IgD-negative memory B cell (primary cell): ENCODE measurements around the gene RAB36. TPM values are rescaled to one million over a fixed set of nuclear protein-coding genes. Genes with fewer than 3 reads are reported as not detected.
A peak's percentile ranks its signal among the peaks of the same experiment; 100 is the strongest.

Experiments
- H3K27ac Mint-ChIP-seq, 3 donors: one replicate each; pipeline ENCODE4 v1.8.0; 2020 to 2022; ENCODE audit warnings: mild to moderate bottlenecking in 3 of 3, mixed read lengths in 3 of 3, moderate library complexity in 1 of 3
- H3K27me3 Mint-ChIP-seq: one replicate; pipeline ENCODE4 v1.8.0; 2021; ENCODE audit warnings: mixed read lengths
- H3K36me3 Mint-ChIP-seq: one replicate; pipeline ENCODE4 v1.8.0; 2020; ENCODE audit warnings: mild to moderate bottlenecking, mixed read lengths
- H3K4me1 Mint-ChIP-seq, 3 donors: one replicate each; pipeline ENCODE4 v1.8.0; 2020 to 2022; ENCODE audit warnings: mixed read lengths in 3 of 3, mild to moderate bottlenecking in 1 of 3
- H3K4me3 Mint-ChIP-seq, 4 donors: one replicate each; pipeline ENCODE4 v1.8.0; 2020 to 2022; ENCODE audit warnings: mild to moderate bottlenecking in 4 of 4, mixed read lengths in 4 of 4, moderate library complexity in 3 of 4
- H3K9me3 Mint-ChIP-seq, 3 donors: one replicate each; pipeline ENCODE4 v1.8.0; 2020 to 2021; ENCODE audit warnings: mixed read lengths in 3 of 3, mild to moderate bottlenecking in 1 of 3
- polyA plus RNA-seq: library from polyadenylated mRNA; unstranded; fragments of 300-500 nt; fragmentation: Illumina TruSeq; gene quantifications from one replicate; pipeline ENCODE4 v1.2.3, GENCODE V29; 2021

The RAB36 gene
- polyA plus RNA-seq, 1 donor from 2014 or later, result 1.8 TPM

DNA sequence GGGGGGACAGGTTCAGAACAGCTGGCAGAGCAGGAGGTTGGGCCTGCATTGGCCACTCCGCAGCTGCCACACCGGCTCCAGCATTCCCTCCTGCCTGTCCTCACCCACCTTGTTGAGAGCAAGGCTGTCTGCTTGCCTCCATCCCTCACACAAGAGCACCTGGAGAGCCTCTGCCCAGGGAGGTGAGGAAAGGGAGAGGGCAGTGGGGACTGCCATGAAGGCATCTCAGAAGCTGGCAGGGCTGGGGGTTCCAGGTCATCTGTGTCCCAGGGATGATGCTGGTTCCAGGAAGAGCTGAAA is 30.6 kb upstream of the RAB36 start:
- Mint-ChIP-seq H3K27me3 (no peaks in the 10 kb centered on the region), H3K27ac (no peak overlapping the region), H3K4me3 (no peak overlapping the region), H3K4me1 (peaks cover 2 to 6% (median 5%) of the 10 kb centered on the region in 3 donors), H3K36me3 (no peaks in the 10 kb centered on the region), H3K9me3 (no peaks in the 10 kb centered on the region)

DNA sequence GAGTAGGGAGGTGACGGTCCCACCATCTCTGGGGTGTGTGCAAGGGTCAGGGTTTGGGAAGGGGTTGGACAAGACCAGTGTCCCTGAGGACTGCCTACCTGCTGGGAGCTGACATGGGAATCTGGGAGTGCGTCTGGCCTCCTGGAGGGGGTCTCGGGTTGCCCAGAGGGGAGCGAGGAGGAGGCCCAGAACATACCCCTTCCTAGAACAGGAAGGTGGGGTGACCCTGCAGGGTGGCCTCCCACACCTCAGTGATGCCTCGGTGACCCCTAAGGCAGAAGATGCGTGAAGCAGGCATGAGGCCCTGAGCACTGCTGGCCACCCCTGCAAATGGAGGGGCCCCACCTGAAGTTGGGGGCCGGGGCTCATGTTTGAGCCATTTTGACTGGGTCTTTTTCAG is 29.9 kb upstream of the RAB36 start:
- peaks cover 6 to 9% (median 8%) of the 10 kb centered on the region in 3 donors for H3K4me1 Mint-ChIP-seq
- H3K27ac Mint-ChIP-seq, result no peak overlapping the region
- no peaks in the 10 kb centered on the region for H3K27me3 Mint-ChIP-seq
- H3K9me3 Mint-ChIP-seq, result no peaks in the 10 kb centered on the region
- no peaks in the 10 kb centered on the region for H3K36me3 Mint-ChIP-seq
- H3K4me3 Mint-ChIP-seq, result no peak overlapping the region

DNA sequence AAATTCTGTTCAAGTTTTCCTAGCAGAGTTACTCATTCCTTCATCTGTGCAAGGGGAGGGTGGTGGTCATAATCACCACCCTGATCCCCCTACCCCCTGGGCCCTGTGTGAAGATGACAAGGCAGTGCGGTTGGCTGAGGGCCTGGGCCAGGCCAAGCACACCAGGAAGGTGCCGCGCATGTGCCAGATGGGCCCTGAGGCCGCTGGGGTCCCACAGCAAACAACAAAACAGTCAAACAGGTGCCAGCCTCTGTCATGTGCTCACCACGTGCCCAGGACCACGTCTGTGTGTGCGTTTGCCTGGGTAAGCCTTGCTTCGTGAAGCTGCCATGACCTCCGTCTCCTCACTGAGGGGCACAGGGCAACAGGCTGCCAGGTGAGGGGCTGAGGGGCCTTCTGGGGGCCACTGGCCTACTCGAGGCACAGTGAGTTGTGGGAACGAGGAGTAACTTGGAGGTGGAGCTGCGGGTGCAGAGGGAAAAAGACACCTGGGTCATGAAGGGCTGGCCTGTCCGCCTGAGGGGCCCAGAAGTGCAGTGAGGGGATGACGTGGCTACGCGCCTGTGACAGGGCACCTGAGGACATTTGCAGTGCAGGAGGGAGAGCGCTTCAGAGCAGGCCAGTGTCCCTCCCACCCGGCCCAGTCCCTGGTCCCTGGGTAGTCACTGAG is 29.3 kb upstream of the RAB36 start:
- Mint-ChIP-seq H3K4me1 (peaks cover 6 to 9% (median 8%) of the 10 kb centered on the region in 3 donors), H3K27ac (no peak overlapping the region), H3K36me3 (no peaks in the 10 kb centered on the region), H3K9me3 (no peaks in the 10 kb centered on the region), H3K27me3 (no peaks in the 10 kb centered on the region), H3K4me3 (no peak overlapping the region)

DNA sequence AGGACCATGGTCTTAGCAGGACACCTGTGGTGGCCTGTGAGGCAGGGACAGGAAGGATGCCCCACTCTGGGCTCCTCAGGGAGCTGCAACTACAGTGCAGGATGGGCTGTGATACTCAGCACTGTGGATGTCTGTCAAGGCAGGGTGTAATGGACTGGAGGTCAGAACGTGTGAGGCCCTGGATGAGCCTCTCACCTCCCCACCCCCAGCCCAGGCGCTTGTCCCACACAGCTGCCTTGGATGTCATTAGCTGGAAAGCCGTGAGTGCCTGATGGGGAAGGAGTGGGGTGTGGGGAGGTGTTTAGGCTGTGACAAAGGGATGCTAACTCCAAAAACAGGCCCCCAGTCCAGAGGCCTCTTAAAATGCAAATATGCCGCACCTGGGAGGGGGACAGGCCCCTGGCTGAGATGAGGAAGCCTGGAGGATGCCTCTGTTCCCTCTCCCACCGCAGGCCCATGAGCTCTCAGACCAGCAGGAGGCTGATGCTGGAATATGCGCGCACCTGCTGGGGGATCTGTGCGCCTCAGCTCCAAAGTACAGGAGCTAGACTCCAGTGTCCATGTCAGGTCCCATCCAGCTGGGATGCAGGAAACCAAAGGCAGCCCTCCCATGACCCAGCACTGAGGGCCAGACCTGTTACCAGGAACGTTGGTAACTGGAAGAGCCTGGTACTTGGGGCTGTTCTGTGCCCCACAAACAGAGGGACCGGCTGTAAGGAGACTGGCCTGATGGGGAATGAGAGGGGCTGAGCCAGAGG is 28.6 kb upstream of the RAB36 start:
- Mint-ChIP-seq H3K4me3 (no peak overlapping the region), H3K4me1 (peaks cover 6 to 9% (median 8%) of the 10 kb centered on the region in 3 donors), H3K27me3 (no peaks in the 10 kb centered on the region), H3K36me3 (no peaks in the 10 kb centered on the region), H3K9me3 (no peaks in the 10 kb centered on the region), H3K27ac (no peak overlapping the region)

DNA sequence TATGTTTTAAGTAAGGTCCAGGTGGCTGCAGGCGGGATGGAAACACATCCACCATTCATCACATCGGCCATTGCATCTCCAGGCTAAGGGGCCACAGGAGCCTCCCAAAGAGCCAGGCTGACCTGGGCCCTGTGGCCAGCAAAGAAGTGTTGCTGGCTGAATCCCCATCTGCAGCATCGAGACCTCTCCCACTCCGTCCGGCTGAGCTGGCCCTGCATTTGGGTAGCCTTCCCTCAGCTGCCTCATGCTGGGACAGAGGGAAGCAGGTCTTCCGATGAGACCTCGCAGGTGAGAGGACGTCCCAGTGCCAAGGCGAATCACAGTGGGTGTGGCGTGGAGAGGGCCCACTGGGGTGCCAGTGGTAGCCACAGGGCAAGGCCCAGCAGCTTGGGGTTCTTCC is 28.0 kb upstream of the RAB36 start:
- Mint-ChIP-seq H3K9me3 (no peaks in the 10 kb centered on the region), H3K27ac (no peak overlapping the region), H3K4me3 (no peak overlapping the region), H3K4me1 (peaks cover 6 to 9% (median 8%) of the 10 kb centered on the region in 3 donors), H3K27me3 (no peaks in the 10 kb centered on the region), H3K36me3 (no peaks in the 10 kb centered on the region)

DNA sequence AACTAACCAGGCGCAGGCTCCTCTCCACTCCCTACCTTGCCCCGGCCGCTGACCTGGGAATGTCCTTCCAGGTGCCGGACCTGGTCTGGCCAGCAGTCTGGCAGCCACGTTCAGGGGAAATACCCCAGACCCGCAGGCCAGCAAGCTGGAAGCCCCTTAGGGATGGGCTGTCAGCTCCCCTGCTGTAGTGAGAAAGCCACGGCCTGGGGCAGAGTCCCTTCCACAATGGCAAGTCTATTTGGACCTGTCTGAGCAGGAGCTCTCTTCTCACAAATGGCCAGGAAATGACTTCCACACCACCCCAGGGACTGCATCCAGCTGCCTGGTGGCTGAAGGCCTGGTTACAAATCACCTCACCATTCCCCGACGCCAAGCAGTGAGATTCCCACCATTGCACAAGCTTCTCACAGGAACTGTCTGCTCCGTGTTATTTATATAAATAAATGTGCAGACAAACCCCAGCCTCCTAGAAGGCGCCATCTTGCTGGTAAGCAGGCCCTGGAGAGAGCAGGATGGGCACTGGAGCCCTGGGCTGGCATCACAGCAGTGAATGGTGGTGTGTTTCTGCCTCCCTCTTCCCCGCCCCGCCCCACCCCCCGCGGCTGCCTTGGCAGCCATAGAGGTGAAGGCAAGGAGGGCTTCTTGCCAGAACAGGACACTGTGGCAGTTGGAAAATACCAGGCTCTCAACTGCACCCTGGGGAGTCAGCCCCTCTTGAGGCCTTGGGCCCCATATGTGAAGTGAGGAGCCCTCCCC is 27.2 kb upstream of the RAB36 start:
- Mint-ChIP-seq H3K36me3 (no peaks in the 10 kb centered on the region), H3K4me3 (no peak overlapping the region), H3K4me1 (peaks cover 6 to 9% (median 8%) of the 10 kb centered on the region in 3 donors), H3K27me3 (no peaks in the 10 kb centered on the region), H3K27ac (no peak overlapping the region), H3K9me3 (no peaks in the 10 kb centered on the region)

DNA sequence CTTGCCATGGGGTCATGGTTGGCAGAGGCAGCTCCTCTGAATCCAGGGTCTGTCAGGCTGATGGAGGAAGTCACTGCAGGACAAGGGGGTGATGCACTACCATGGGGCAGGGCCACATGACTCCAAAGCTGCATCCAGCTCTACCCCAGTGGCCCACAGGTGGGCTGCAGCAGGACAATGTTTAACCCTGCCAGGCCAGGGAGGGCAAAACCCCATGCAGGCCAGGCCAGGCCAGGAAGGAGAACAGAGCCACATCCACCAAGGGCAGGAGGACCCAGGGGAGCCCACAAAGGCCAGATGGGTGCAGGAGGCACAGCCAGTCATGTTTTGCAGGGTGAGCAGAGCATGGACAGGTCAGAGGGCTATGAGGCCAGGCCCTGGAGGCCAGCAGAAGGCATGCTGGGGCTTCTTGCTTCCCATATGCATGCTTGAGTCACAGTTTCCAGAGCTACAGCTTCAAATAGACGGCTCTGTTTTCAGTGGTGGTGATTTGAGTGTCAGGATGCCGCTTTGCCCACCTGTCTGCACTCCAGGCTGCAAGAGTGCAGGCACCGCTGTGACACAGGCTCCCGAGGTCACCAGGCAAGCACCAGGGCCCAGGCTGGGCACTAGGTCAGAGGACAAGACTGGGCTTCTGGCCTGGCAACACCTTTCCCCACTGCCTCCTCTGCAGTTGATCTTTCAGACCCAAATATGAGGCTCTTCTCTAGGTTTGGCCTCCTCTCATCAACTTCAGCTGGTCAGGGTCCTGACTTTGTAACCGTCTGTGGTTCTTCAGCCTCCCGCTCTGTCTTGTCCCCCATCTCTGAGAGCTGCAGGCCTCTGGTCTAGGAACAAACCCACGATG is 26.4 kb upstream of the RAB36 start:
- Mint-ChIP-seq H3K27me3 (no peaks in the 10 kb centered on the region), H3K4me3 (peak overlapping the region in 1 of 4 donors; percentile 46)

DNA sequence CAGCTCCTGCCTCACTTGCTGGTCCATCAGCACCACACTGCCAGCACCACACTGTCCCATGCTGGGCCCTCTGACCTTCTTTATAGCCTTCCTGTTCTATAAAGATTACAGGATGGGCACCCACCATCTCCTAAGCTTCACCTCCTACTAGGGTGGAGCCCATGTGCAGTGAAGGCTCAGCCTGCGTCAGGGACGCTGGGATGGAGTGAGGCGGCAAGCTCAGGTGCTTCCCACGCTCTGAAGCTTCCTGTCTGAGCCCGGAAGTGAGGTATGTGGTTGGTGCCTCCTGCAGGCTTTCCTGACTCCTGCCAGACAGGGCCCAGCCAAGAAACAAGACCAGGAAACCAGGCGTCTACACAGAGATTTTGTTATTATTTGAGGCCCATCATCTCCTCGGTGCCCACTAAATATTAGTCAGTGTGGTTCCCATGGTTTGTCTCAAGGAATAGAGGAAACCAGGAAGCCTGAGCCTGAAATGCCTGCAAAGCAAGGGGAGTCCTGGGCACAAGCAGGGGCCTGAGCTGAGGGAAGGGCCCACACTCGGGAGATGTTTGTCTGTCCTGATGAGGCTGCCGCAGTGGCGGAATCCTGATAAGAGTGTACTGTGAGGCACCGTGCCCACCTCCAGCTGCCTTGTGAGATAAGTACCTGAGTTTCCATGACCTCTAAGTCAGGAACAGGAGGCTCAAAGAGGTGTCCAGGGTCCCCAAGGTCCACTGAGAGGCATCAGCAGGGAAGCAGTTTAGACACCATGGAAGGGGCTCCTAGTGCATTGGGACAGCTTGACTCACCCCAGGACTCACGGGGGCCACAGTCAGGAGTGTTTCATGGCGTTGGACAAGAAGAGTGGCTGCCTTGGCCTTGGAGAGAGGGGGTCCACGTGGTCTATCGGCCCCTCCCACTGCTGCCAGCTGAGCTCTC is 25.5 kb upstream of the RAB36 start:
- Mint-ChIP-seq H3K9me3 (no peaks in the 10 kb centered on the region), H3K4me3 (peak overlapping the region in 3 of 4 donors; percentile 46 to 79 (median 70)), H3K36me3 (no peaks in the 10 kb centered on the region), H3K27ac (peak overlapping the region; percentile 86 to 90 (median 89)), H3K4me1 (peaks cover 6 to 9% (median 8%) of the 10 kb centered on the region in 3 donors), H3K27me3 (no peaks in the 10 kb centered on the region)

More for the DNA sequence above, 26.4 kb upstream of the RAB36 start:
- H3K27ac Mint-ChIP-seq, result peak overlapping the region; percentile 86 to 90 (median 89)
- H3K4me1 Mint-ChIP-seq, result peaks cover 6 to 9% (median 8%) of the 10 kb centered on the region in 3 donors
- H3K36me3 Mint-ChIP-seq, result no peaks in the 10 kb centered on the region
- H3K9me3 Mint-ChIP-seq, result no peaks in the 10 kb centered on the region

DNA sequence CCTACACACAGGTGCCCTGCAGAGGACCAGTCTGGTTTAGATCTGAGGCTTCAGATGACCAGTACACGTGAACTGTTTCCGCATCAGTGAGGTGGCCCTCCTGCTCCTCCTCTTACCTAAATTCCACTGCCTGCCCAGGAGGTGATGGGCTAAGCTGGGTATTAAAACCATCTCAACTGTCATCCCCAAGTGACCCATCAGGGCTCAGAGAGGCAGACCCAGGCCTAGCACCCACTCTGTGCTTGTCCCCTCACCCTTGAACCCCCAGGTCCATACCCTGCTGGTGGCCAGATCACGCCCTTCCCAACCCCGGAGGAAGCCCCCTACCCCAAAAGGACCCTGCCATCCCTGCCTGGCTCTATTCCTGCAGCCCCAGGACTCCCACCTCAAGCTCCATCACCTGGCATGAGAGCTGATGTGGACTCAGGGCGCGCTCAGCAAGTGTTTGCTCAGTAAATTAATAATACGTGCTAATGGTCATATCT is 24.8 kb upstream of the RAB36 start:
- Mint-ChIP-seq H3K4me1 (peaks cover 6 to 9% (median 8%) of the 10 kb centered on the region in 3 donors), H3K9me3 (no peaks in the 10 kb centered on the region), H3K27me3 (no peaks in the 10 kb centered on the region), H3K4me3 (no peak overlapping the region), H3K36me3 (no peaks in the 10 kb centered on the region), H3K27ac (no peak overlapping the region)

DNA sequence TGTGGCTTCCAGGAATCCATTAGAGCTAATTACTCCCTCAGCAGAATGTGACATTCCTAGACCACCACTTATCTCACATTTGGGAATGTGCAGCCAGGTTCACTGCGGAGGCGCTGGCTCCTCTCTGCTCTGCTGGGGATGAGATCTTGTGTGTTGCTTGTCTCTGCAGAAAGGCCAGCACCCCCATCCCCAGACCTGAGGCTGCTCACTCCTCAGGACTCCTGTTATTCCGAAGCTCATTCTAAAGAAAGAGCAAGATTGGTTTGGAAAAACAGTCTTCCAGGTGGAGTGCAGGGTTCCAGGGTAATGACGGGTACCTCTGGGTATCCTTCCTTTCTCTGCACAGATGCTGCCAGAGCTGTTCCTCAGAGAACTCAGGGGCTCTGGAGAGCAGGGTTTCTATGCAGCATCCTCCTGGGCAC is 24.3 kb upstream of the RAB36 start:
- Mint-ChIP-seq H3K4me1 (peaks cover 6 to 9% (median 8%) of the 10 kb centered on the region in 3 donors), H3K27me3 (no peaks in the 10 kb centered on the region), H3K27ac (no peak overlapping the region), H3K36me3 (no peaks in the 10 kb centered on the region), H3K9me3 (no peaks in the 10 kb centered on the region), H3K4me3 (no peak overlapping the region)

DNA sequence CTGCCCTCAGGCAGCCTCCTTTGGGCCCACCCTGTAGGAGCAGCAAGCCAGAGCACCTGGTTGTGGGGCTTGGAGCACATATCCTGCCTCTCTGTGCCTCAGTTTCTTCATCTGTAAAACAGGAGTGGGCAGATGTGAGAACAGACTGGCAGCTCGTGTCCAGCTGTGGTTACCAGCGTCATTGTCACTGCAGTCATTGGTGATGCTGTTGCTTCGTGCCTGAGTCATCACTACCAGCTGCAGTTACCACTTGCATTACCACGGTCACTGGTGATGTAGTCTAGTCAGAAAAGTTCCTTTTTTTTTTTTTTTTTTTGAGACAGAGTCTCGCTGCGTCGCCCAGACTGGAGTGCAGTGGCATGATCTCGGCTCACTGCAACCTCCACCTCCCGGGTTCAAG is 23.9 kb upstream of the RAB36 start:
- no peaks in the 10 kb centered on the region for H3K9me3 Mint-ChIP-seq
- no peak overlapping the region for H3K4me3 Mint-ChIP-seq
- H3K27ac Mint-ChIP-seq, result no peak overlapping the region
- H3K27me3 Mint-ChIP-seq, result no peaks in the 10 kb centered on the region
- peaks cover 6 to 9% (median 8%) of the 10 kb centered on the region in 3 donors for H3K4me1 Mint-ChIP-seq
- H3K36me3 Mint-ChIP-seq, result no peaks in the 10 kb centered on the region

DNA sequence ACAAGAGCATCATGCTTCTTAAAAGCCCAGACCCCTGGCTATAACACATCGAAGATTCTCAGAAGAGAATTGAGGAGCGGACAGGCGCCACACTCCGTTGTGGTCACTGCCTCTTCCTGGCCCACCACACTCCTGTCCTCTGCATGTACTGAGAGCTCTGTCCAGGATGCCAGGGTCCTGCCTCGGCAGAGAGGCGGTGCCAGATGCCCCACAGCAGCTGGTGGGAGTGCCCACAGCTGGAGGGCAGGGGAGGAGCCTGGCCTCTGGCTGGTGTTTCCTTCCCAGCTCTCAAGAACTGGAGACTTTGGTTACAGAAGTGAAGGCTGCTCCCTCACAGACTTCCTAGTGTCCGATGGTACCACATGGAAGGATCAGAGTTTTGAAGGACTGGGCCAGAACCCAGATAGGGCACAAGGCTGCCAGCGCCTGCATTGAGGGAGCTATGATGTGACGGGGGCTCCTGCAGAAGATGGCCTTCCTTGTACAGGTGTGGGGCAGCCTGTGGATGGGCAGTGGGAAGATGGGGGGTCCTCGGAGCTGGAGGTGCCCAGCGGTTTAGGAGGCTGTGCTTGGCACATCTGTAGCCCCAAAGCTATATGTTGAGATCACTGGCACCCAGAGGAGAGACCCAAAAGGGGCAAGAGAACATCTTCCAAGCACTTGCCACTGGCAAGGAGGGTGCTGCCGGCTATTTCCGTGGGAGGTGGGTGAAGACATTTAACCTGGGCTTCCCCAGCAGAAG is 22.9 kb upstream of the RAB36 start:
- Mint-ChIP-seq H3K27ac (peak overlapping the region in 1 of 3 donors; percentile 59), H3K4me3 (no peak overlapping the region), H3K9me3 (no peaks in the 10 kb centered on the region), H3K4me1 (peaks cover 6 to 9% (median 8%) of the 10 kb centered on the region in 3 donors), H3K27me3 (no peaks in the 10 kb centered on the region), H3K36me3 (no peaks in the 10 kb centered on the region)
